ENCODE results near the gene MVB12B. TPM values are rescaled to one million over a fixed set of nuclear protein-coding genes. Genes with fewer than 3 reads are reported as not detected.

MVB12B gene
- total RNA-seq, 1 experiment from 2014 or later, result 5.8 TPM

- H3K18ac ChIP-seq (ENCODE audit: insufficient read length, low read depth, low read length), result no peak overlapping the region
- H3K9ac ChIP-seq (ENCODE audit: extremely low read depth, insufficient read length, low read length), result no peak overlapping the region
- no peak for TF ChIP-seq CTCF (conservative IDR thresholded peaks at IDR 0.05)
- H2BK5ac ChIP-seq (ENCODE audit: insufficient read length, low read length), result no peak overlapping the region
- H4K20me1 ChIP-seq (ENCODE audit: control insufficient read depth, insufficient read depth, insufficient read length), result no peaks in the 10 kb centered on the region
- no peak overlapping the region for H4K5ac ChIP-seq (ENCODE audit: insufficient read length, low read depth, low read length)
- H3K23ac ChIP-seq (ENCODE audit: insufficient read length, low read depth, low read length), result no peak overlapping the region
- Mint-ChIP-seq H3K4me3 (no peak overlapping the region), H3K27me3 (ENCODE audit: low read depth) (no peaks in the 10 kb centered on the region), H3K4me1 (peaks cover 3 to 11% of the 10 kb centered on the region in 2 experiments; a peak in 3 of 4 replicates), H3K9me3 (no peaks in the 10 kb centered on the region), H3K36me3 (ENCODE audit: insufficient read depth in 1 of 3, low read depth in 3 of 3) (no peaks in the 10 kb centered on the region), H3K27ac (peak overlapping the region in 2 of 3 experiments; percentile 7 to 71; a peak in 2 of 7 replicates)
- H3T11ph ChIP-seq (ENCODE audit: low read length), result no peak overlapping the region
- H2BK15ac ChIP-seq (ENCODE audit: low read depth, low read length), result no peak overlapping the region
- no peak overlapping the region for H4K91ac ChIP-seq (ENCODE audit: insufficient read length, low read depth, low read length)
- H2BK120ac ChIP-seq (ENCODE audit: low read depth, low read length, poor library complexity, severe bottlenecking), result no peak overlapping the region
- no peak overlapping the region for H3K56ac ChIP-seq (ENCODE audit: insufficient read length, low read depth, low read length)
- no peaks in the 10 kb centered on the region for H3K27me3 ChIP-seq (ENCODE audit: insufficient read depth, low read length)
- no peak overlapping the region for H2BK12ac ChIP-seq (ENCODE audit: insufficient read length, low read depth, low read length)
- H3K9me3 ChIP-seq (ENCODE audit: control insufficient read depth, low read depth, low read length), result no peaks in the 10 kb centered on the region
- DNase-seq, result no peak
- H4K8ac ChIP-seq (replicated peaks; ENCODE audit: insufficient read length, low read depth, low read length), result no peak overlapping the region
- no peak overlapping the region for H2AK5ac ChIP-seq (ENCODE audit: insufficient read length, low read length)
- no peak overlapping the region for H3K4me2 ChIP-seq (ENCODE audit: insufficient read depth, insufficient read length, low read length)
- no peaks in the 10 kb centered on the region for H3K79me1 ChIP-seq (ENCODE audit: insufficient read depth, low read depth, low read length, poor library complexity, severe bottlenecking)
- no peak overlapping the region for H2AFZ ChIP-seq (ENCODE audit: low read length)
- no peaks in the 10 kb centered on the region for H3K4me1 ChIP-seq (ENCODE audit: insufficient read depth, low read length)
- H2BK20ac ChIP-seq (ENCODE audit: low read depth, low read length, poor library complexity, severe bottlenecking), result no peak overlapping the region
- H3K23me2 ChIP-seq (ENCODE audit: insufficient read length, low read depth, low read length, poor library complexity, severe bottlenecking), result no peaks in the 10 kb centered on the region
- no peaks in the 10 kb centered on the region for H3K79me2 ChIP-seq (ENCODE audit: insufficient read depth, low read length)
- no peak overlapping the region for H3K4ac ChIP-seq (ENCODE audit: low read depth, low read length)
- no peak overlapping the region for H3K14ac ChIP-seq (ENCODE audit: insufficient read depth, low read length)
- WGBS (ENCODE audit: extremely low coverage, insufficient read length, low lambda C conversion rate), result no CpG with 5 or more reads among the region's 8 CpGs
- H3K27ac ChIP-seq (ENCODE audit: insufficient read length, low read depth, low read length), result no peak overlapping the region
These were observed 109.0 kb downstream of the MVB12B start for GRCh38 chr9:126435626-126436025.
